ENCODE data around the gene ADAMTS7.
"Not testable (repeated sequence)": the region's sequence is repeated elsewhere in the genome, so short reads cannot be mapped to it uniquely, and the experiment has no call there.

ADAMTS7 gene

GRCh38 chr15:78800189-78800588, 11.1 kb downstream of the ADAMTS7 start:
- no peak for ATAC-seq (ENCODE audit: insufficient read depth, low read depth)
- TF ChIP-seq CTCF (IDR thresholded peaks at IDR 0.05; ENCODE audit: borderline replicate concordance, extremely low read depth, low read length, poor library complexity, severe bottlenecking) (no peak), EZH2 (IDR thresholded peaks at IDR 0.05; ENCODE audit: borderline replicate concordance, low read depth, low read length, severe bottlenecking) (no peak)
- Histone ChIP-seq H3K9me3 (ENCODE audit: insufficient read depth, low read length, severe bottlenecking) (no peaks in the 10 kb centered on the region), H3K4me2 (ENCODE audit: insufficient read depth, low read length) (no peak overlapping the region), H3K27ac (ENCODE audit: low read length) (no peak overlapping the region), H4K20me1 (ENCODE audit: insufficient read depth, low read length) (no peaks in the 10 kb centered on the region), H3K36me3 (ENCODE audit: insufficient read depth, low read length) (no peaks in the 10 kb centered on the region), H3K27me3 (ENCODE audit: insufficient read depth, low read length, poor library complexity) (no peaks in the 10 kb centered on the region), H3K79me2 (ENCODE audit: insufficient read depth, low read length) (no peaks in the 10 kb centered on the region), H3K9ac (ENCODE audit: low read depth, low read length) (no peak overlapping the region), H3K4me1 (ENCODE audit: insufficient read depth, low read length) (no peaks in the 10 kb centered on the region), H3K4me3 (ENCODE audit: low read depth in 1 of 2, low read length in 2 of 2) (no peak overlapping the region), H2AFZ (ENCODE audit: low read depth, low read length) (no peak overlapping the region)
- DNase-seq: no peak

GRCh38 chr15:78799102-78799501, 12.2 kb downstream of the ADAMTS7 start:
- not testable (repeated sequence) for H3K4me3 ChIP-seq (ENCODE audit: low read depth in 1 of 2, low read length in 2 of 2); H4K20me1 ChIP-seq (ENCODE audit: insufficient read depth, low read length); H2AFZ ChIP-seq (ENCODE audit: low read depth, low read length); H3K36me3 ChIP-seq (ENCODE audit: insufficient read depth, low read length); H3K27ac ChIP-seq (ENCODE audit: low read length); H3K79me2 ChIP-seq (ENCODE audit: insufficient read depth, low read length); ATAC-seq (ENCODE audit: insufficient read depth, low read depth); H3K9ac ChIP-seq (ENCODE audit: low read depth, low read length); DNase-seq; H3K4me1 ChIP-seq (ENCODE audit: insufficient read depth, low read length); H3K4me2 ChIP-seq (ENCODE audit: insufficient read depth, low read length); H3K27me3 ChIP-seq (ENCODE audit: insufficient read depth, low read length, poor library complexity); H3K9me3 ChIP-seq (ENCODE audit: insufficient read depth, low read length, severe bottlenecking)

GRCh38 chr15:78798355-78798754, 12.9 kb downstream of the ADAMTS7 start:
- H3K36me3 ChIP-seq (ENCODE audit: insufficient read depth, low read length); H3K79me2 ChIP-seq (ENCODE audit: insufficient read depth, low read length); H3K9ac ChIP-seq (ENCODE audit: low read depth, low read length); ATAC-seq (ENCODE audit: insufficient read depth, low read depth); H3K4me2 ChIP-seq (ENCODE audit: insufficient read depth, low read length); H3K4me3 ChIP-seq (ENCODE audit: low read depth in 1 of 2, low read length in 2 of 2); H4K20me1 ChIP-seq (ENCODE audit: insufficient read depth, low read length); H3K27me3 ChIP-seq (ENCODE audit: insufficient read depth, low read length, poor library complexity); H2AFZ ChIP-seq (ENCODE audit: low read depth, low read length); H3K4me1 ChIP-seq (ENCODE audit: insufficient read depth, low read length); H3K27ac ChIP-seq (ENCODE audit: low read length); DNase-seq; H3K9me3 ChIP-seq (ENCODE audit: insufficient read depth, low read length, severe bottlenecking): not testable (repeated sequence)

- Histone ChIP-seq H3K4me1 (ENCODE audit: insufficient read depth, low read length) (no peaks in the 10 kb centered on the region), H3K27me3 (ENCODE audit: insufficient read depth, low read length, poor library complexity) (no peaks in the 10 kb centered on the region), H3K79me2 (ENCODE audit: insufficient read depth, low read length) (no peaks in the 10 kb centered on the region), H3K27ac (ENCODE audit: low read length) (no peak overlapping the region), H3K9ac (ENCODE audit: low read depth, low read length) (no peak overlapping the region), H3K36me3 (ENCODE audit: insufficient read depth, low read length) (no peaks in the 10 kb centered on the region), H4K20me1 (ENCODE audit: insufficient read depth, low read length) (no peaks in the 10 kb centered on the region), H3K4me2 (ENCODE audit: insufficient read depth, low read length) (no peak overlapping the region), H2AFZ (ENCODE audit: low read depth, low read length) (no peak overlapping the region), H3K4me3 (ENCODE audit: low read depth in 1 of 2, low read length in 2 of 2) (no peak overlapping the region), H3K9me3 (ENCODE audit: insufficient read depth, low read length, severe bottlenecking) (no peaks in the 10 kb centered on the region)
- no peak for ATAC-seq (ENCODE audit: insufficient read depth, low read depth)
- DNase-seq: no peak
- TF ChIP-seq EZH2 (IDR thresholded peaks at IDR 0.05; ENCODE audit: borderline replicate concordance, low read depth, low read length, severe bottlenecking) (no peak), CTCF (IDR thresholded peaks at IDR 0.05; ENCODE audit: borderline replicate concordance, extremely low read depth, low read length, poor library complexity, severe bottlenecking) (no peak)
Measured at GRCh38 chr15:78797951-78798350, 13.3 kb downstream of the ADAMTS7 start.
